Measurements from ENCODE around the gene CCDC154. TPM values are rescaled to one million over a fixed set of nuclear protein-coding genes. Genes with fewer than 3 reads are reported as not detected.
"Not testable (repeated sequence)": the region's sequence is repeated elsewhere in the genome, so short reads cannot be mapped to it uniquely, and the experiment has no call there.

CCDC154 gene
- total and polyA plus RNA-seq, 2 donors from 2014 or later: 1.8 to 2.8 TPM

DNA sequence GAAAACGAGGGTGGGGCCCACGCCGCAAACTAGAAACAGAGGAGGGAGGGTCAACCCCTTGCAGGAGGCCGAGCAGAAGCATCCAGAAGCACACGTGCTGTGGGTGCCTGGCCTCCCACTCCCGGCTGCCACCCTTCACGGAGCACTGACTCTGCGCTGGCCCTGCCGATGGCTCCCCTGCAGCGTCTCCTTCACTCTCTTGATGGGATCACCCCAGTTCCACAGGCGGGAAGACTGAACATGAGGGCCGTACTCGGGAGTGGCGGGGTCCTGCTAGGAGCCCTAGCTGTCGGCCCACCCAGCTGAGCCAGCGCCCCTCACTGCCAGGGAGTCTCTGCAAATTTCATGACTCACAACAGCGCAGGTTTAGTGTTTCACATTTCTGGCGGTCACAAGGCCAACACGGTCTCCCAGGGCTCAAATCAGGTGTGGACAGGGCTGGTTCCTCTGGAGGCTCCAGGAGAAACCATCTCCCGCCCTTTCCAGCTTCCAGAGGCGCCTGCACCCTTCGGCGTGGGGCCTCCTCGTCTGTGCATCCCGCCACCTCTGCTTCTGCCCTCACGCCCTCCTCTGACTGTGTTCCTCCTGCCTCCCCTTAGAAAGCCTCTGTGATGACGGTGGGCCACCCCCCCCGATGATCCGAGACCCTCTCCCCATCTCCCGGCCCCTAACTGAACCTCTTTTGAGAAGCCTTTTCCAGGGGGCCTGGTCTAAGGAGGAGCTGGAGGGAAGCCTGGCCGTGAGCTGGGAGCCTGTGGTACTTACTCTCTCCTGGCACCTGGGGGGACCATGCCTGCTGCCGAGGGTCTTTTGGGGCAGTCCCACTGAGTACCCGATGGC lies 42.4 kb upstream of the CCDC154 start:
- Histone ChIP-seq H3K27me3 (ENCODE audit: control insufficient read depth, insufficient read depth, low read length) (no peaks in the 10 kb centered on the region), H3K27ac (ENCODE audit: low read depth in 2 of 2, low read length in 2 of 2) (no peak overlapping the region), H3K4me3 (ENCODE audit: low read length in 3 of 3) (no peak overlapping the region), H3K4me1 (ENCODE audit: control insufficient read depth in 2 of 3, insufficient read depth in 2 of 3, low read depth in 1 of 3, low read length in 3 of 3) (no peaks in the 10 kb centered on the region), H3K9ac (ENCODE audit: low read length in 3 of 3) (no peak overlapping the region), H3K36me3 (ENCODE audit: control insufficient read depth in 2 of 3, insufficient read depth in 3 of 3, low read length in 3 of 3) (no peaks in the 10 kb centered on the region), H3K9me3 (ENCODE audit: control insufficient read depth in 2 of 3, insufficient read depth in 1 of 3, low read length in 3 of 3) (no peaks in the 10 kb centered on the region)
- DNase-seq (peak in 1 of 5 donors; percentile 55), FAIRE-seq (no peak)
- intact Hi-C loops (cut with DNase I): no loop called here
- TF ChIP-seq, protein P1, sequence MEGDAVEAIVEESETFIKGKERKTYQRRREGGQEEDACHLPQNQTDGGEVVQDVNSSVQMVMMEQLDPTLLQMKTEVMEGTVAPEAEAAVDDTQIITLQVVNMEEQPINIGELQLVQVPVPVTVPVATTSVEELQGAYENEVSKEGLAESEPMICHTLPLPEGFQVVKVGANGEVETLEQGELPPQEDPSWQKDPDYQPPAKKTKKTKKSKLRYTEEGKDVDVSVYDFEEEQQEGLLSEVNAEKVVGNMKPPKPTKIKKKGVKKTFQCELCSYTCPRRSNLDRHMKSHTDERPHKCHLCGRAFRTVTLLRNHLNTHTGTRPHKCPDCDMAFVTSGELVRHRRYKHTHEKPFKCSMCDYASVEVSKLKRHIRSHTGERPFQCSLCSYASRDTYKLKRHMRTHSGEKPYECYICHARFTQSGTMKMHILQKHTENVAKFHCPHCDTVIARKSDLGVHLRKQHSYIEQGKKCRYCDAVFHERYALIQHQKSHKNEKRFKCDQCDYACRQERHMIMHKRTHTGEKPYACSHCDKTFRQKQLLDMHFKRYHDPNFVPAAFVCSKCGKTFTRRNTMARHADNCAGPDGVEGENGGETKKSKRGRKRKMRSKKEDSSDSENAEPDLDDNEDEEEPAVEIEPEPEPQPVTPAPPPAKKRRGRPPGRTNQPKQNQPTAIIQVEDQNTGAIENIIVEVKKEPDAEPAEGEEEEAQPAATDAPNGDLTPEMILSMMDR (IDR thresholded peaks at IDR 0.05; ENCODE audit: borderline replicate concordance, extremely low read depth, insufficient read depth): no peak

DNA sequence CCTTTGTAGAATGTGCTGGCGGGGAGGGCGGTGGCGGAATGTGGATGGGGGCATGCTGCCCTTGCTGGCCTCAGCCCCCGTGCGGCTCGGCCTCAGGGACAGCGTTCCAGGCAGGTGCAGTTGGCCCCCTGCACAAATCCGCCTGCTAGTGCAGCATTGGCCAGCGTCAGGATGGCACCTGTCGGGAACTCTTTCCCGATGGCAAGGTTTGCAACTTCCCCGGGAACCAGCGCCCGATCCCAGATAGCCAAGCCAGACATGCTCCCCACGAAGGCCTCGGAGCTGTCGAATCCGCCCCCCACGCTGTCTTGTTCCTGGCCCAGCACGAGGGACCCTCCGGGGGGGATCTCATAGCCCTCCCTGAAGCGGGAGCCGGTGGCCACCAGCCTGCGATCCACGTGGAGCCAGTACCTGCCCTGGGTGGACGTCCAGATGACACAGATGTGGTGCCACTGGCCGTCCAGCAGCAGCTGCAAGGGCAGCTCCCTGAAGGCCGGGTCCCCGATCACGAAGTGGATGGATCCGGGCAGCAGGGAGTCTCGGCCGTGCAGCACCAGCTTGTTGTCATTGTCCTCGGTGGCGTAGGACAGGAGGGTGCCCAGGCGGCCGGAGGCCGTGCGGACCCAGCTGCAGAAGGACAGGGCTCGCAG lies 41.6 kb upstream of the CCDC154 start:
- intact Hi-C loops (cut with DNase I): no loop called here
- no peak for FAIRE-seq

DNA sequence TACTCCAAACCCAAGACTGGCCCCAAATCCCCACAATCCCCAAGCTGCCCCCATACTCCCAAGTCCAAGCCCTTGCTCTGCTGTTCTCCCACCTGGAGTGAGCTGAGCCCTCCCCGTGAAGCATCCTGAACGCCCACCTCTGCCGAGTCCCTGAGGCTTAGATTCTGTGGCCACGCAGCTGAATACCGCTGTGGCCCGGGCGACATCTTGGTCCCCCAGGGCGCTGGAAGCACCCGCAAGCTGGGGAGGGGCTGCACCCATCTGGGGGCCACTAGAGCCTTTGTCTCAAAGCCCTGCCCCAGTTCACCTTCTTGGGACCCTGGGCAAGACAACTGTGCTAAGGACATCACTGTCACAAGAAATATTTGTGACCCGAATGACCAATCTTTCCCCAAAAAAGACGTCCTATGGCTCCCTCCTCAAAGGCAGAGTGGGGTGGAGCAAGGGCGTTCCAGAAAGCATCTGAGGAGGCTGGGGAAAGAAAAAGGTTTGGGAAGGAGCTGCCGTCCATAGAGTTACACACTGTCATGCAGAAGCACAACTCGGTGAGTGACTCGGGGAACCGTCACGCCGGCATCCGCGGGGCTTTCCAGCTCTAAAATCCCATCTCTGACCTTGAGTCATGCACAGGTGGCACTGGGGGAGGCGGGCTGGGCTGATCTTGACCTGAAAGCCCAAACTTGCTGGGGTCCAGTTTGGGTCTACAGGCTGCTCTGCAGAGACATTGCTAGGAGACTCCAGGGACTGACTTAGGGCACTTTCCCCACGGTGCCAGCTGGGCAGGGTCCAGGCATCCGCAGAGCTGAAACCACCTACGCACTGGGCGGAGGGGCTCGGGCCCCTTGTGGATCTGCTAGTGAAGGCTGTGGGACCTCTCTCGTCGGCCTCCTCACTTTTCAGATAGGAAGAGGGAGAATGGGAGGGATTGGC lies 37.8 kb upstream of the CCDC154 start:
- DNase-seq (peak in 1 of 5 donors; percentile 60), FAIRE-seq (no peak)
- Histone ChIP-seq H3K9me3 (ENCODE audit: control insufficient read depth in 2 of 3, insufficient read depth in 1 of 3, low read length in 3 of 3) (no peaks in the 10 kb centered on the region), H3K4me1 (ENCODE audit: control insufficient read depth in 2 of 3, insufficient read depth in 2 of 3, low read depth in 1 of 3, low read length in 3 of 3) (no peaks in the 10 kb centered on the region), H3K4me3 (ENCODE audit: low read length in 3 of 3) (no peak overlapping the region), H3K27me3 (ENCODE audit: control insufficient read depth, insufficient read depth, low read length) (no peaks in the 10 kb centered on the region), H3K36me3 (ENCODE audit: control insufficient read depth in 2 of 3, insufficient read depth in 3 of 3, low read length in 3 of 3) (no peaks in the 10 kb centered on the region), H3K9ac (ENCODE audit: low read length in 3 of 3) (no peak overlapping the region), H3K27ac (ENCODE audit: low read depth in 2 of 2, low read length in 2 of 2) (no peak overlapping the region)
- TF ChIP-seq, protein P1 (IDR thresholded peaks at IDR 0.05; ENCODE audit: borderline replicate concordance, extremely low read depth, insufficient read depth): no peak
- intact Hi-C loops (cut with DNase I): no loop called here

More for the DNA sequence above, 41.6 kb upstream of the CCDC154 start:
- H3K4me3 ChIP-seq (ENCODE audit: low read length in 3 of 3): no peak overlapping the region
- no peak overlapping the region for H3K9ac ChIP-seq (ENCODE audit: low read length in 3 of 3)
- DNase-seq: peak in 1 of 5 donors; percentile 69
- H3K27me3 ChIP-seq (ENCODE audit: control insufficient read depth, insufficient read depth, low read length): no peaks in the 10 kb centered on the region
- no peaks in the 10 kb centered on the region for H3K36me3 ChIP-seq (ENCODE audit: control insufficient read depth in 2 of 3, insufficient read depth in 3 of 3, low read length in 3 of 3)
- TF ChIP-seq, protein P1 (IDR thresholded peaks at IDR 0.05; ENCODE audit: borderline replicate concordance, extremely low read depth, insufficient read depth): no peak
- H3K27ac ChIP-seq (ENCODE audit: low read depth in 2 of 2, low read length in 2 of 2): no peak overlapping the region
- H3K9me3 ChIP-seq (ENCODE audit: control insufficient read depth in 2 of 3, insufficient read depth in 1 of 3, low read length in 3 of 3): no peaks in the 10 kb centered on the region
- no peaks in the 10 kb centered on the region for H3K4me1 ChIP-seq (ENCODE audit: control insufficient read depth in 2 of 3, insufficient read depth in 2 of 3, low read depth in 1 of 3, low read length in 3 of 3)

DNA sequence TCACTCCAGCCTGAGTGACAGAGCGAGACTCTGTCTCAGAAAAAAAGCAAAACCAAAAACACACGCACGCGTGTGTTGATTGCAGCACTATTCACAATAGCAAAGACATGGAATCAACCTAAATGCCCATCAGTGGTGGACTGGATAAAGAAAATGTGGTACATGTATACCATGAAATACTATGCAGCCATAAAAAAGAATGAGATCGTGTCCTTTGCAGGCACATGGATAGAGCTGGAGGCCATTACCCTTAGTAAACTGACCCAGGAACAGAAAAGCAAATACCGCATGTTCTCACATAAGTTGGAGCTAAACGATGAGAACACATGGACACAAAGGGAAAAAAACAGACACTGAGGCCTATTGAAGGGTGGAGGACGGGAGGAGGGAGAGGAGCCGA lies 34.6 kb upstream of the CCDC154 start:
- intact Hi-C loops (cut with DNase I); H3K27me3 ChIP-seq (ENCODE audit: control insufficient read depth, insufficient read depth, low read length); H3K4me1 ChIP-seq (ENCODE audit: control insufficient read depth in 2 of 3, insufficient read depth in 2 of 3, low read depth in 1 of 3, low read length in 3 of 3); H3K9ac ChIP-seq (ENCODE audit: low read length in 3 of 3); H3K9me3 ChIP-seq (ENCODE audit: control insufficient read depth in 2 of 3, insufficient read depth in 1 of 3, low read length in 3 of 3); FAIRE-seq; DNase-seq; H3K27ac ChIP-seq (ENCODE audit: low read depth in 2 of 2, low read length in 2 of 2); H3K4me3 ChIP-seq (ENCODE audit: low read length in 3 of 3); H3K36me3 ChIP-seq (ENCODE audit: control insufficient read depth in 2 of 3, insufficient read depth in 3 of 3, low read length in 3 of 3): not testable (repeated sequence)

Measured in kidney (tissue), 14 donors.